ENCODE results near the gene RALGDS. TPM values are rescaled to one million over a fixed set of nuclear protein-coding genes. Genes with fewer than 3 reads are reported as not detected.

RALGDS gene
- total and polyA plus RNA-seq, 9 of the 15 experiments (the other 6 are each of a cell fraction or from before 2014, with no cell fraction given), result 0.75 to 43.3 (median 27.1) TPM

- TF ChIP-seq ZNF518B (CRISPR knock-in tag; IDR thresholded peaks at IDR 0.05), result no peak
- TF ChIP-seq ZNF830 (CRISPR knock-in tag; IDR thresholded peaks at IDR 0.05), result no peak
- TF ChIP-seq SMARCE1 (IDR thresholded peaks at IDR 0.05), result no peak
- TF ChIP-seq CBX3 (IDR thresholded peaks at IDR 0.05; ENCODE audit: borderline replicate concordance in 1 of 2, low read length in 2 of 2), result peak in 1 of 2 experiments; percentile 62; a peak in 1 of 3 replicates
- TF ChIP-seq ZKSCAN1 (IDR thresholded peaks at IDR 0.05; ENCODE audit: low read depth, low read length), result no peak
- TF ChIP-seq PRPF4 (IDR thresholded peaks at IDR 0.05; ENCODE audit: insufficient read depth, low read depth, low read length, poor library complexity, severe bottlenecking), result no peak
- no peak for TF ChIP-seq NFXL1 (CRISPR knock-in tag; IDR thresholded peaks at IDR 0.05)
- TF ChIP-seq MAFF (IDR thresholded peaks at IDR 0.05; ENCODE audit: low read length), result no peak
- TF ChIP-seq SRF (CRISPR knock-in tag; IDR thresholded peaks at IDR 0.05), result peak in 1 of 2 experiments; percentile 92; a peak in 2 of 4 replicates
- no peak for TF ChIP-seq NELFE (IDR thresholded peaks at IDR 0.05; ENCODE audit: insufficient read depth, insufficient read length)
- no peak for TF ChIP-seq PHB2 (IDR thresholded peaks at IDR 0.05; ENCODE audit: low read depth)
- no peak; the same call in 1 of the 2 replicates for TF ChIP-seq SIN3B (IDR thresholded peaks at IDR 0.05; ENCODE audit: low read depth)
- peak; percentile 58; the same call in 1 of the 2 replicates for TF ChIP-seq CTBP1 (IDR thresholded peaks at IDR 0.05; ENCODE audit: borderline replicate concordance)
- TF ChIP-seq ZFPM2 (CRISPR knock-in tag; IDR thresholded peaks at IDR 0.05), result no peak
- no peak for TF ChIP-seq CHCHD3 (CRISPR knock-in tag; IDR thresholded peaks at IDR 0.05)
- peak; percentile 45; the same call in 1 of the 2 replicates for TF ChIP-seq REST (IDR thresholded peaks at IDR 0.05; ENCODE audit: borderline replicate concordance)
- no peak for TF ChIP-seq REST (CRISPR knock-in tag; IDR thresholded peaks at IDR 0.05; ENCODE audit: low read depth)
These were observed 39.9 kb upstream of the RALGDS start (continued) for GRCh38 chr9:133160742-133161546.
